ENCODE data around the gene CAMSAP1.

- TF ChIP-seq POLR2AphosphoS5 (IDR thresholded peaks at IDR 0.05) (no peak), CTCF (IDR thresholded peaks at IDR 0.05; ENCODE audit: poor library complexity, severe bottlenecking) (no peak), SMC3 (conservative IDR thresholded peaks at IDR 0.05; ENCODE audit: poor library complexity) (no peak), EZH2 (IDR thresholded peaks at IDR 0.05; ENCODE audit: borderline replicate concordance, insufficient read depth, low read length, poor library complexity, severe bottlenecking) (no peak), EP300 (conservative IDR thresholded peaks at IDR 0.05; ENCODE audit: poor library complexity, severe bottlenecking) (no peak), MXI1 (conservative IDR thresholded peaks at IDR 0.05; ENCODE audit: poor library complexity, severe bottlenecking) (no peak), REST (IDR thresholded peaks at IDR 0.05; ENCODE audit: borderline replicate concordance) (no peak), TAF1 (IDR thresholded peaks at IDR 0.05; ENCODE audit: low read depth) (no peak), RAD21 (conservative IDR thresholded peaks at IDR 0.05) (no peak)
Measured at GRCh38 chr9:135901826-135902225, 5.5 kb downstream of the CAMSAP1 start.

Data from neural cell (in vitro differentiated cells).